PC-9 (cell line): ENCODE data around the gene CALY.

Experiments used
- EZH2 ChIP-seq: fragments of 200-600 bp; sonication (generic); IDR thresholded peaks from 2 replicates; pipeline ENCODE4 v1.8.0; 2017; ENCODE audit warnings: antibody characterized with exemption, low read depth
- TF ChIP-seq, protein P1 (sequence below): fragments of 200-600 bp; sonication (generic); conservative IDR thresholded peaks from 2 replicates; pipeline ENCODE4 v1.6.1; 2017; ENCODE audit warnings: mixed run types, antibody characterized with exemption, mild to moderate bottlenecking, moderate library complexity

DNA sequence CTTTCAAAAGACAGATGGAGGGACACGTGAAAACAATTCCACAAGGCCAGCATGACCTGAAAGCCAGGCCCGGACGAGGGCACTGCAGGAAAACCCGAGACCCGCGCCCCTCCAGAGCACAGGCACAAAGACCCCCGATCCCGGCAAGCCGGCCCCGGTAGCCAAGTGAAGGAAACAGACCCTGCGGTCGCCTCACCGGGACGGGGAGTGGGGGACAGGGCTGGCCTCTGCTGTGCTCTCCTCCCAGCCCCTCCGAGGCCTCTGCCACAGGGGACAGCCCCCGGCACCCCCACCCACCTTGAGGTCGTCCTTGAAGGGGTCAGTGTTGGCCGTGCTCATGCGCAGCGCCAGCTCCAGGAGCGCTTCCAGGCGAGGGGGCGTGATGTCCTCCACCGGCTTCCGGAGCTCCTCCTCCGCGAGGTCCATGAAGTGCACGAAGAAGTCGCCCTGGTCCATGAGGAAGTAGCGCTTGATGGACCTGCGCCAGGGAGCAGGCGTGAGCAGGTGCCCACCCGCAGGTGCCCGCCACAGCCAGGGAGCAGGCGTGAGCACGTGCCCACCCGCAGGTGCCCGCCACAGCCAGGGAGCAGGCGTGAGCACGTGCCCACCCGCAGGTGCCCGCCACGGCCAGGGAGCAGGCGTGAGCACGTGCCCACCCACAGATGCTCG lies 48.7 kb downstream of the CALY start:
- TF ChIP-seq EZH2, result no peak
- TF ChIP-seq, protein P1, sequence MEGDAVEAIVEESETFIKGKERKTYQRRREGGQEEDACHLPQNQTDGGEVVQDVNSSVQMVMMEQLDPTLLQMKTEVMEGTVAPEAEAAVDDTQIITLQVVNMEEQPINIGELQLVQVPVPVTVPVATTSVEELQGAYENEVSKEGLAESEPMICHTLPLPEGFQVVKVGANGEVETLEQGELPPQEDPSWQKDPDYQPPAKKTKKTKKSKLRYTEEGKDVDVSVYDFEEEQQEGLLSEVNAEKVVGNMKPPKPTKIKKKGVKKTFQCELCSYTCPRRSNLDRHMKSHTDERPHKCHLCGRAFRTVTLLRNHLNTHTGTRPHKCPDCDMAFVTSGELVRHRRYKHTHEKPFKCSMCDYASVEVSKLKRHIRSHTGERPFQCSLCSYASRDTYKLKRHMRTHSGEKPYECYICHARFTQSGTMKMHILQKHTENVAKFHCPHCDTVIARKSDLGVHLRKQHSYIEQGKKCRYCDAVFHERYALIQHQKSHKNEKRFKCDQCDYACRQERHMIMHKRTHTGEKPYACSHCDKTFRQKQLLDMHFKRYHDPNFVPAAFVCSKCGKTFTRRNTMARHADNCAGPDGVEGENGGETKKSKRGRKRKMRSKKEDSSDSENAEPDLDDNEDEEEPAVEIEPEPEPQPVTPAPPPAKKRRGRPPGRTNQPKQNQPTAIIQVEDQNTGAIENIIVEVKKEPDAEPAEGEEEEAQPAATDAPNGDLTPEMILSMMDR, result no peak
